Epithelial cell of proximal tubule (primary cell): ENCODE measurements around the gene SERINC5. TPM values are rescaled to one million over a fixed set of nuclear protein-coding genes. Genes with fewer than 3 reads are reported as not detected.

Source experiments
- DNase-seq: peaks from one replicate; pipeline ENCODE4 v3.0.0-alpha.2; 2011; ENCODE audit warnings: low read depth
- H3K4me3 ChIP-seq: 2 replicates; pipeline ENCODE4 v1.5.1; 2011; ENCODE audit warnings: low read depth, mild to moderate bottlenecking, low read length
- CTCF ChIP-seq: conservative IDR thresholded peaks from 2 replicates; pipeline ENCODE4 v1.5.1; 2012; ENCODE audit warnings: low read depth, mild to moderate bottlenecking, low read length
- total RNA-seq: library from RNA; depleted of rRNA; stranded (reverse); fragments of >200 nt; gene quantifications from 2 replicates; pipeline ENCODE4 v1.2.3, GENCODE V29; 2015

The SERINC5 gene
- total RNA-seq, 1 donor from 2014 or later: 7.1 TPM

GRCh38 chr5:80082731-80083100, 173.1 kb downstream of the SERINC5 start:
- no peak for DNase-seq
- peak overlapping the region; percentile 15 for H3K4me3 ChIP-seq
- TF ChIP-seq CTCF: peak; percentile 80

- TF ChIP-seq CTCF: no peak
- no peak for DNase-seq
- no peak overlapping the region for H3K4me3 ChIP-seq
Observed at GRCh38 chr5:80082281-80082680, 173.6 kb downstream of the SERINC5 start.

GRCh38 chr5:80078921-80079320, 176.9 kb downstream of the SERINC5 start:
- no peak for DNase-seq
- no peak overlapping the region for H3K4me3 ChIP-seq
- no peak for TF ChIP-seq CTCF

GRCh38 chr5:80077051-80077714, 178.7 kb downstream of the SERINC5 start:
- H3K4me3 ChIP-seq: no peak overlapping the region
- no peak for TF ChIP-seq CTCF
- no peak for DNase-seq

GRCh38 chr5:80076131-80077050, 179.5 kb downstream of the SERINC5 start:
- TF ChIP-seq CTCF: no peak
- DNase-seq: no peak
- no peak overlapping the region for H3K4me3 ChIP-seq

GRCh38 chr5:80072103-80073073, 183.5 kb downstream of the SERINC5 start:
- no peak for TF ChIP-seq CTCF
- H3K4me3 ChIP-seq: no peak overlapping the region
- DNase-seq: no peak
